Neural progenitor cell (in vitro differentiated cells): ENCODE data around the gene CHST15. TPM values are rescaled to one million over a fixed set of nuclear protein-coding genes. Genes with fewer than 3 reads are reported as not detected.

Experiments
- DNase-seq: peaks from one replicate; pipeline ENCODE4 v3.0.0-alpha.2; 2016; ENCODE audit warnings: low spot score
- H2AFZ ChIP-seq: fragments of 200-600 bp; sonication (generic); replicated peaks from 2 replicates; pipeline ENCODE4 v1.6.1; 2016; ENCODE audit warnings: antibody characterized with exemption
- H3F3A ChIP-seq: fragments of 200-600 bp; sonication (generic); 2 replicates; pipeline ENCODE4 v1.6.1; 2016; ENCODE audit warnings: antibody characterized with exemption, low read depth
- H3K27ac ChIP-seq: fragments of 200-600 bp; sonication (generic); 2 replicates; pipeline ENCODE4 v1.5.1; 2016; ENCODE audit warnings: mild to moderate bottlenecking
- H3K27me3 ChIP-seq: fragments of 200-600 bp; sonication (generic); 2 replicates; pipeline ENCODE4 v1.6.1; 2016; ENCODE audit warnings: mild to moderate bottlenecking, moderate library complexity
- H3K36me3 ChIP-seq: fragments of 200-600 bp; sonication (generic); 2 replicates; pipeline ENCODE4 v1.5.1; 2016
- H3K4me1 ChIP-seq: fragments of 200-600 bp; sonication (generic); 2 replicates; pipeline ENCODE4 v1.6.1; 2016; ENCODE audit warnings: mixed run types
- H3K4me2 ChIP-seq: fragments of 200-600 bp; sonication (generic); 2 replicates; pipeline ENCODE4 v1.6.1; 2016
- H3K4me3 ChIP-seq: fragments of 200-600 bp; sonication (generic); 2 replicates; pipeline ENCODE4 v1.5.1; 2016
- H3K79me2 ChIP-seq: fragments of 200-600 bp; sonication (generic); 2 replicates; pipeline ENCODE4 v1.6.1; 2016; ENCODE audit warnings: low read depth
- H3K9ac ChIP-seq: fragments of 200-600 bp; sonication (generic); 2 replicates; pipeline ENCODE4 v1.6.1; 2016
- H3K9me3 ChIP-seq: fragments of 200-600 bp; sonication (generic); 2 replicates; pipeline ENCODE4 v1.5.1; 2016; ENCODE audit warnings: low read depth
- H4K20me1 ChIP-seq: fragments of 200-600 bp; sonication (generic); 2 replicates; pipeline ENCODE4 v1.6.1; 2016; ENCODE audit warnings: low read depth
- H3K27ac Mint-ChIP-seq: 3 replicates; pipeline ENCODE4 v1.8.0; 2021; ENCODE audit warnings: mixed read lengths
- H3K27me3 Mint-ChIP-seq: 2 replicates; pipeline ENCODE4 v1.8.0; 2022; ENCODE audit warnings: low read depth, mild to moderate bottlenecking, inconsistent platforms, moderate library complexity, mixed read lengths; ENCODE audit not compliant: insufficient read depth
- H3K36me3 Mint-ChIP-seq: 3 replicates; pipeline ENCODE4 v1.8.0; 2021; ENCODE audit warnings: mixed read lengths
- H3K4me1 Mint-ChIP-seq: 3 replicates; pipeline ENCODE4 v1.8.0; 2021; ENCODE audit warnings: mixed read lengths
- H3K4me3 Mint-ChIP-seq: 3 replicates; pipeline ENCODE4 v1.8.0; 2021; ENCODE audit warnings: mild to moderate bottlenecking, moderate library complexity, mixed read lengths
- H3K9me3 Mint-ChIP-seq: 3 replicates; pipeline ENCODE4 v1.8.0; 2020; ENCODE audit warnings: mixed read lengths
- EZH2 ChIP-seq: fragments of 200-600 bp; sonication (generic); IDR thresholded peaks from 2 replicates; pipeline ENCODE4 v1.6.1; 2017; ENCODE audit warnings: antibody characterized with exemption, mild to moderate bottlenecking, moderate library complexity
- EZH2phosphoT487 ChIP-seq: fragments of 200-600 bp; sonication (generic); IDR thresholded peaks from 2 replicates; pipeline ENCODE4 v1.6.1; 2017; ENCODE audit warnings: antibody characterized with exemption
- total RNA-seq: library from RNA; depleted of rRNA; stranded (reverse); fragments of >200 nt; gene quantifications from 2 replicates; pipeline ENCODE4 v1.2.3, GENCODE V29; 2015; ENCODE audit warnings: low replicate concordance
- TF ChIP-seq, protein P1 (sequence below): fragments of 200-600 bp; sonication (generic); IDR thresholded peaks from 2 replicates; pipeline ENCODE4 v1.5.1; 2017; ENCODE audit warnings: antibody characterized with exemption, mild to moderate bottlenecking

Gene CHST15
- total RNA-seq, 1 donor from 2014 or later: 0.54 TPM

DNA sequence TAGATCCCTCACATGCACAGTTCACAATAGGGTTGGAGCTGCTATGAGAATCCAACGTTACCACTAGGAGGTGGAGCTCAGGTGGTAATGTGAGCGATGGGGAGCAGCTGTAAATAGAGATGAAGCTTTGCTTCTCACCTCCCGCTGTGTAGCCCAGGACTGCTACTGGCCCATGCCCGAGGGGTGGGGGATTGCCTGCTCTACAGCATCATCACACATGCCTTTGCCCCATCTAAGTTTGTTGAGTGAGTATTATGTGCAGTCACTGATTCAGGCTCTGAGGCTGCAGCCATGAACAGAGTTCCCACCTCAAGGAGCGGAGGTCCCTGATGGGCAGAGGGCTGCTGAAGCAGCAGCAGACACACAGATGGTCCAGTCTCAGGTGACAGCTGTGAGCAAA is 94.1 kb downstream of the CHST15 start:
- no peak overlapping the region for H3K27ac Mint-ChIP-seq
- no peaks in the 10 kb centered on the region for H3K36me3 Mint-ChIP-seq
- Histone ChIP-seq H3K36me3 (no peaks in the 10 kb centered on the region), H3K9ac (no peak overlapping the region), H2AFZ (no peak overlapping the region), H3K27me3 (peaks cover 18% of the 10 kb centered on the region), H3F3A (no peaks in the 10 kb centered on the region), H3K4me1 (peaks cover 5% of the 10 kb centered on the region), H4K20me1 (peaks cover 5% of the 10 kb centered on the region), H3K4me2 (no peak overlapping the region), H3K9me3 (no peaks in the 10 kb centered on the region), H3K79me2 (no peaks in the 10 kb centered on the region), H3K27ac (no peak overlapping the region), H3K4me3 (no peak overlapping the region)
- peaks cover 7% of the 10 kb centered on the region for H3K27me3 Mint-ChIP-seq
- H3K4me3 Mint-ChIP-seq: no peak overlapping the region
- TF ChIP-seq EZH2 (no peak), EZH2phosphoT487 (no peak)
- TF ChIP-seq, protein P1, sequence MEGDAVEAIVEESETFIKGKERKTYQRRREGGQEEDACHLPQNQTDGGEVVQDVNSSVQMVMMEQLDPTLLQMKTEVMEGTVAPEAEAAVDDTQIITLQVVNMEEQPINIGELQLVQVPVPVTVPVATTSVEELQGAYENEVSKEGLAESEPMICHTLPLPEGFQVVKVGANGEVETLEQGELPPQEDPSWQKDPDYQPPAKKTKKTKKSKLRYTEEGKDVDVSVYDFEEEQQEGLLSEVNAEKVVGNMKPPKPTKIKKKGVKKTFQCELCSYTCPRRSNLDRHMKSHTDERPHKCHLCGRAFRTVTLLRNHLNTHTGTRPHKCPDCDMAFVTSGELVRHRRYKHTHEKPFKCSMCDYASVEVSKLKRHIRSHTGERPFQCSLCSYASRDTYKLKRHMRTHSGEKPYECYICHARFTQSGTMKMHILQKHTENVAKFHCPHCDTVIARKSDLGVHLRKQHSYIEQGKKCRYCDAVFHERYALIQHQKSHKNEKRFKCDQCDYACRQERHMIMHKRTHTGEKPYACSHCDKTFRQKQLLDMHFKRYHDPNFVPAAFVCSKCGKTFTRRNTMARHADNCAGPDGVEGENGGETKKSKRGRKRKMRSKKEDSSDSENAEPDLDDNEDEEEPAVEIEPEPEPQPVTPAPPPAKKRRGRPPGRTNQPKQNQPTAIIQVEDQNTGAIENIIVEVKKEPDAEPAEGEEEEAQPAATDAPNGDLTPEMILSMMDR: no peak
- no peak for DNase-seq
- no peaks in the 10 kb centered on the region for H3K9me3 Mint-ChIP-seq
- H3K4me1 Mint-ChIP-seq: peaks cover 13% of the 10 kb centered on the region

DNA sequence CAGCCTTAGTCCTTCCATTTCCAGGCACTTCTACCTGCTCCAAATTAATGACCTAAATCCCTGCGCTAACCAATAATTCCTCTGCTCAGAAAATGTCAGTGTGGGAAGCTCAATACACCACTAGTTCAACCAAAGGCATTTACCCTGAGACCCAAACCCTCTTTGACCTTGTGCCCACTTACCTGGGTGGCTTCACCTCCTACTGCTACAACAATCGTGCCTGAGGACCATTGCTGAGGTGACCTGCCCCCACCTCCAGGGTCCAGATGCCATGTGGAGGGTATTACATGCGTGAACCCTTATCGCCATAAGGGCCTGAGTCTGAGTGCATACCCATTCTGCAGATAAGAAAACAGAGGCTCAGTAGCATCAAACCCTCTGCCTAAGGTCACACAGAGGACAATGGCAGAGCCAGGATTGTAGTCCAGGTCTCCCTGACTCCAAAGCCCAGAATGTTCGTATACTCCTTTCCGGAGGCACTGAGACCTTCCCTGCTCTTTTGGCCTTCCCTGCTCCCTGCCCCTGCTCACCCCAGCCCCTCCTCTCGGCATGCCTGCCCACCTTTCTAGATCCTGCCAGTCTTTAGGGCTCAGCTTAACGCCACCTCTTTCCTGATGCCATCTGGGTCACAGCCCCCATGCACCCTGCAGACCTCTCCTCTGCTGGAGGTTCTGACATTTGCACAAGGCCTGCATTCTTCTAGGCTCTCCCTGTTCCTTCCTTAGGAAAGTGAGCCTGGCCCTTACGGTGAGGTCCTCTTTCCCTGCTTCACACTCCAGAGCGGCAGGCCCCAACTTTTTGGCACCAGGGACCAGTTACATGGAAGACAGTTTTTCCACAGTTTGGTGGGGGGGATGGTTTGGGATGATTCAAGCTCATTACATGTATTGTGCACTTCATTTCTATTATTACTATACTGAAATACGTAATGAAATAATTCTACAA is 94.9 kb downstream of the CHST15 start:
- no peak overlapping the region for H3K27ac Mint-ChIP-seq
- H3K4me1 Mint-ChIP-seq: peaks cover 17% of the 10 kb centered on the region
- Histone ChIP-seq H3K36me3 (no peaks in the 10 kb centered on the region), H3K9me3 (no peaks in the 10 kb centered on the region), H3K9ac (no peak overlapping the region), H3K4me1 (peaks cover 5% of the 10 kb centered on the region), H3K4me3 (no peak overlapping the region), H4K20me1 (peaks cover 5% of the 10 kb centered on the region), H3K79me2 (no peaks in the 10 kb centered on the region), H3K27me3 (peaks cover 26% of the 10 kb centered on the region), H2AFZ (no peak overlapping the region), H3K27ac (no peak overlapping the region), H3K4me2 (no peak overlapping the region), H3F3A (no peaks in the 10 kb centered on the region)
- H3K9me3 Mint-ChIP-seq: no peaks in the 10 kb centered on the region
- peaks cover 14% of the 10 kb centered on the region for H3K27me3 Mint-ChIP-seq
- TF ChIP-seq, protein P1: no peak
- TF ChIP-seq EZH2phosphoT487 (no peak), EZH2 (no peak)
- no peak overlapping the region for H3K4me3 Mint-ChIP-seq
- no peak for DNase-seq
- H3K36me3 Mint-ChIP-seq: no peaks in the 10 kb centered on the region

DNA sequence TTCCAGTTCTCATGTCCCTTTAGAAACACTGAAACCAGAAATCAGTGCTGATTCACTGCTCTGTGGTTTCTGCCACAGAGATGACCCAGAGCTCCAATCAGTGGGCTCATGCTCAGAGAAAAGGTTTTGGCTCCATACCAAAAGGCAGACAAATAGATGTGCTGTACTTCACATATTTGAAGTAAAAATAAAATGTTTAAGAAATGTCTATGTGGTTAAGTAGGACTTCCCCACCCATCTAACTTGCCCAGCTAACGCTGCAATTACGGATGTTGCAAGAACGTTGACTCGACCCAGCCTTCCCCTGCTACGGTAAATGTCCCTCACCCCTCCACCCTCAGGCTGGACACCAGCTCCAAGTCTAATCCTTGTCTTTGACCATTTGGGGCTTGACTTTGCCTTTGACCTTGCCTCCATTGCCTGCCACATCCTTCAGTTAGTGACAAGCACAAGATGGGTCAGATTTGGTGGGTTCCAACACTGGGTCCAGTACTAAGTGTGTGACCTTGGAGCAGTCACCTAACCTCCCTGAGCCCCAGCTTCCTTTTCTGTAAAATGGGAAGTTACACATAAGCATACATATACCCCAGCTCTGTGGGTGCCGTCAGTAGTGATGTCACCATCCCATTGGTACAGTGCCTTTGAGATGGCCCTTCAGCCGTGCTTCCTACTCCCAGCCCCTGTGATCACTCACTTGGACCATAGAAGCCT is 95.8 kb downstream of the CHST15 start:
- Mint-ChIP-seq H3K27me3 (peaks cover 14% of the 10 kb centered on the region), H3K27ac (no peak overlapping the region), H3K9me3 (no peaks in the 10 kb centered on the region), H3K4me3 (no peak overlapping the region), H3K4me1 (peaks cover 17% of the 10 kb centered on the region), H3K36me3 (no peaks in the 10 kb centered on the region)
- no peak overlapping the region for H3K9ac ChIP-seq
- H3K27me3 ChIP-seq: peaks cover 28% of the 10 kb centered on the region
- no peaks in the 10 kb centered on the region for H3F3A ChIP-seq
- no peaks in the 10 kb centered on the region for H3K36me3 ChIP-seq
- H4K20me1 ChIP-seq: peaks cover 5% of the 10 kb centered on the region
- DNase-seq: no peak
- H3K4me2 ChIP-seq: no peak overlapping the region
- H3K79me2 ChIP-seq: no peaks in the 10 kb centered on the region
- no peak overlapping the region for H3K27ac ChIP-seq
- TF ChIP-seq, protein P1: no peak
- TF ChIP-seq EZH2 (no peak), EZH2phosphoT487 (no peak)
- no peak overlapping the region for H3K4me3 ChIP-seq
- H3K4me1 ChIP-seq: peaks cover 5% of the 10 kb centered on the region
- H2AFZ ChIP-seq: no peak overlapping the region
- no peaks in the 10 kb centered on the region for H3K9me3 ChIP-seq
